ENCODE data around the gene NUMB.
"Not testable (repeated sequence)": the region's sequence is repeated elsewhere in the genome, so short reads cannot be mapped to it uniquely, and the experiment has no call there.

Gene NUMB

DNA sequence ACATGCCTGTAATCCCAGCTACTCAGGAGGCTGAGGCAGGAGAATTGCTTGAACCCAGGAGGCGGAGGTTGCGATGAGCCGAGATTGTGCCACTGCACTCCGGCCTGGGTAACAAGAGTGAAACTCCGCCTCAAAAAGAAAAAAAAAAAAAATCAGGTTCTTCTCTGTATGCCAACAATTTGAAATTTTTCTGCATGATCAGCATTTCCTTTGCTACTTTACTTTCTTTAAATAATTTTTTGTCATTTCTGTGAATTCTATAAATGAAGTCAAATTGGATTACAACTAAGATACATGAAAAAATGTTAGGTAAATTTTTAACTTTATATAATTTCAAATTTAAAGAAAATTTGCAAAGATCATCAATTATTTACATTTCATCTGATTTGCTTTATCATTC lies 87.8 kb downstream of the NUMB start:
- Mint-ChIP-seq H3K4me1 (peaks cover 11% of the 10 kb centered on the region), H3K27me3 (no peaks in the 10 kb centered on the region), H3K27ac (no peak overlapping the region), H3K4me3 (no peak overlapping the region), H3K9me3 (no peaks in the 10 kb centered on the region)
- ATAC-seq (no peak), DNase-seq (no peak)

DNA sequence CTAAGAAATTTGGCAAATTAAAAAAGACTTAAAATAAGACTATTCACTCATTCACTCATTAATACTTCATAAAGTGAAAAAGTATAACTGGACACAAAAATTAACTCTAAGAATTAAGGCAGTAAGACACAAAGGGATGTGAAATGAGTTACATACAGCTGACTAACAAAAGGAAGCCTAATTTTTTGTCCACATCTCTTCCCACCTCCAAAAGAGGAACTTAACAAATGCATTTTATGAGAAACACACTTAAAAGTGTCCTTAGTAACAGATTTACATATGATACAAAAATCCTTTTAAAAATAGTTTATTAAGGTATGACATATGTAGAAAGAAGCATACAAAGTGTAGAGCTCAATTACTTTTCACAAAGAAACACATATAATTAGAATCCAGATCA lies 88.9 kb downstream of the NUMB start:
- Mint-ChIP-seq H3K4me3 (no peak overlapping the region), H3K4me1 (peaks cover 11% of the 10 kb centered on the region), H3K27ac (no peak overlapping the region), H3K27me3 (no peaks in the 10 kb centered on the region), H3K9me3 (no peaks in the 10 kb centered on the region)
- no peak for ATAC-seq
- DNase-seq: no peak

DNA sequence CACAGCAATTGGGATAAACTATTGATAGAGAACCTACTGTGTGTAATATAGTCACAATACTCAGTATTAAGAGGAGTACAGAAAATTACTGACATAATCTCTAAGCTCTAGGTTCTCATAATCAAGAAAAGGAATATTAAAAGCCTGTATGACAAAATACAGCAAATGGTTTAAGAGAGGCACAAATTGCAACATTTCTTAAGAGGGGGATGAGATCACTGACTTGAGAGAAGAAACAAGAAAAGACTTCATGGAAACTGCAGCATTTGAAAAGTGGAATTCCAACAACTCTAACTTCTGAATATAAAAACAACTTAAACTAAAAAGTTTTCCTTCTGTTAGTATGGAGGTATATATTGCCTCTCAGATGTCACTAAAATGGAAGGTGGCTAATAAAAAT lies 89.7 kb downstream of the NUMB start:
- H3K27me3 Mint-ChIP-seq: no peaks in the 10 kb centered on the region
- DNase-seq (no peak), ATAC-seq (no peak)
- H3K27ac Mint-ChIP-seq: no peak overlapping the region
- peaks cover 11% of the 10 kb centered on the region for H3K4me1 Mint-ChIP-seq
- no peaks in the 10 kb centered on the region for H3K9me3 Mint-ChIP-seq
- H3K4me3 Mint-ChIP-seq: no peak overlapping the region

DNA sequence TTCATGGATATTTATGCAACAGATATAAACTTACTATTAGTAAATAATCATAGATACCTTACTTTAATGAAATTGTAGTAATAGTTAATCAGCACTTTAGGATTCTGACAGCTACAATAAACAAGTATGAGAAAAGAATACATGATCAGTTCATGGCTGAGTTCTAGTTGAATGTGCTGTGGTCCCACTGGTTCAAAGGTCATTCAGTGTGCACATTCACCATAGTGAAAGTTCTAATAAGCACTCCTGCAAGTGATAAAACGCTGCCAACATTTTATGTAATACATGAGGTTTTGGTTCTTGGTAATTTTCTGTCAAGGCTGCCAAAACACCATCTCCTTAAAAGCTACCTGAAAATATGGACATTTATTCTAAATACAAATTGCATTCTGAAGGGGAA lies 92.6 kb downstream of the NUMB start:
- ATAC-seq: no peak
- Mint-ChIP-seq H3K4me3 (no peak overlapping the region), H3K9me3 (no peaks in the 10 kb centered on the region), H3K27me3 (no peaks in the 10 kb centered on the region), H3K4me1 (no peaks in the 10 kb centered on the region), H3K27ac (no peak overlapping the region)
- DNase-seq: no peak

DNA sequence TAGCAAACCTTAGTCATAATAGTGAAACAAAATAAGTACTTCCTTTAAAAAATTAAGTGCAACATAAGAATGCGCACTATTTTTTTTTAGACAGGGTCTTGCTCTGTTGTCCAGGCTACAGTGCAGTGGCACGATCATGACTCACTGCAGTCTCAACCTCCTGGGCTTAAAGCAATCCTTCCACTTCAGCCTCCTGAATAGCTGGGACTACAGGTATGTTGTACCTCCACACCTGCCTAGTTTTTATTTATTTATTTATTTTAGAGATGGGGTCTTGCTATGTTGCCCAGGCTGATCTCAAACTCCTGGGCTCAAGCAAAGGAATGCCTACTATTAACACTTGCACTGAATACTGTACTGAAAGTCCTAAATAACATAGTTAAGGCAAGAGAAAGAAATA lies 93.8 kb downstream of the NUMB start:
- Mint-ChIP-seq H3K27ac (no peak overlapping the region), H3K9me3 (no peaks in the 10 kb centered on the region), H3K4me3 (no peak overlapping the region), H3K4me1 (no peaks in the 10 kb centered on the region), H3K27me3 (no peaks in the 10 kb centered on the region)
- ATAC-seq (no peak), DNase-seq (no peak)

DNA sequence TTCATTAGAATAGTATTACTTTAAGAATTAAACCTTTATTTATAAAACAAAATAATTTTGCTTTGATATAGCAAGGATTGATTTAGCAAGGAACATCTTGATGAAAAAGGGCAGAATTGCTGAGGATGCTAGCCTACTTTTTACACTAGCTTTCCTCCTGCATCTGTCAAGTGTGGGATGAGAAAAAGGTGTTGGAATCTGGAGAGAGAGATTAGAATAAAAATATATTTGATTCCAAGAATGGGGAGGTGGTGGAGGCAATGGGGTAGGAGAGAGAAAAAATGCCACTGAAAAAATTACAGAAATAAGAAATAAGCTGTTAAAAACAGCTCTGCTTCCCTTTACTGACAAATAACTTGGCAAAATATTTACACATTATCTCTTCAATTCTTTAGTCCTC lies 98.9 kb downstream of the NUMB start:
- Mint-ChIP-seq H3K4me1 (no peaks in the 10 kb centered on the region), H3K27me3 (no peaks in the 10 kb centered on the region), H3K9me3 (no peaks in the 10 kb centered on the region), H3K27ac (no peak overlapping the region), H3K4me3 (no peak overlapping the region)
- no peak for DNase-seq
- ATAC-seq: no peak

DNA sequence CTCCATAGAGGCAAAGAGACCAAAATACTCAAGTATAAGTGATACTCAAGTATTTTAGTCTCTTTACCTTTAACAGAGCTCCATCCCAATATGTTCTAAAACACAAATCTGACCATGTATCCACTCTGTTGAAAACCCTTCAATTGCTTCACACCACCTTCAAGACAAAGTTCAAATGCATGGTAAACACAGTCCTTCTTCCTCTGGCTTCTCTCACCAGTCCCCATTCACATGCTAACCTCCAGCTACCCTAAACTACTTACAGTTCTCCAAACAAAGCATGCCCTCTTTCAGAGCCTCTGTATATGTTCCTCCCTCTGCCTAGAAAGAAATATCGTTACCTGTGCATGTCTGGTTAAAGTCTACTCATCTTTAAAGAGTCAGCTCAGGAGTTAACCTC lies 100.2 kb downstream of the NUMB start:
- Mint-ChIP-seq H3K4me3 (no peak overlapping the region), H3K27me3 (no peaks in the 10 kb centered on the region), H3K4me1 (no peaks in the 10 kb centered on the region), H3K27ac (no peak overlapping the region), H3K9me3 (no peaks in the 10 kb centered on the region)
- ATAC-seq (no peak), DNase-seq (no peak)

DNA sequence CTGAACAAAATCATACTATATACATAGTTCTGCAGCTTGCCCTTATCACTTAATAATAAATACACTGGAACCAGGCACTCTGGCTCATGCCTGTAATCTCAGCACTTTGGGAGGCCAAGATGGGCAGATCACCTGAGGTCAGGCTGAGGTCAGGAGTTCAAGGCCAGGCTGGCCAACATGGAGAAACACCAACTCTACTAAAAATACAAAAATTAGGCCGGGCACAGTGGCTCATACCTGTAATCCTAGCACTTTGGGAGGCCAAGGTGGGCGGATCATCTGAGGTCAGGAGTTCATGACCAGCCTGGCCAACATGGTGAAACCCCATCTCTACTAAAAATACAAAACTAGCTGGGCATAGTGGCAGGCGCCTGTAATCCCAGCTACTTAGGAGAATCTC lies 109.3 kb downstream of the NUMB start:
- H3K9me3 Mint-ChIP-seq, H3K27ac Mint-ChIP-seq, H3K4me1 Mint-ChIP-seq, H3K4me3 Mint-ChIP-seq, DNase-seq, H3K27me3 Mint-ChIP-seq, ATAC-seq: not testable (repeated sequence)

DNA sequence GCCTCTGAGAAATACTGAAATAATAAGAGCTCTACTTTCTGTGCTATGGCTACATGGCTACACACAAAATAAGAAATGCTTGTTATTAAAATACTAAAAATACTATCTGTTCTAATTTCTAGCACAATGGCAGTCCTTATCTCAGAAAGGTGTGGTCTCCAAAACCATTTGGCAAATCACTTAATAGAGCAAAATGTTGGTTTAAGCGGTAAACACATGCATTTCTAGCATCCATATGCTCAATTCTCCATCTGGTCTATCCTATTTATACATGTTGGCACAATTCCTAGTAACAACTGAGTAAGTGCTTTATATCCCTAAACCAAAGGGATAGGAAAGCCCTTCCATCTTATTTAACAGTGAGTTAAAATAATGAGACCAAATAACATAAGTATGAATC lies 114.0 kb downstream of the NUMB start:
- no peak for ATAC-seq
- H3K4me3 Mint-ChIP-seq: no peak overlapping the region

DNA sequence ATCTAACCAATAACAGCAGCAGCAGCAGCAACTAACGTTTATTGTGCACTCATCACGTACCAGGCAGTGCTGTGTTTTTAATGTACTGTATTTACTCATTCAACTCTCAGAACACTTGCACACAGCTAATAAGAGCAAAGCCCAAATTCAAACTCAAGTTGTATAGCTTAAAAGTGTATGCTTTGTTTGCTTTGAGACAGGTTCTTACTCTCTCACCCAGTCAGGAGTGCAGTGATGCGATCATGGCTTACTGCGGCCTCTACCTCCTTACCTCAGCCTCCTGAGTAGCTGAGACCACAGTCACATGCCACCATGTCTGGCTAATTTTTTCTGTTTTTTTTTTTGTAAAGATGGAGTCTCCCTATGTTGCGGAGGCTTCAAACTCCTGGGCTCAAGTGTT lies 115.7 kb downstream of the NUMB start:
- no peak for ATAC-seq
- Mint-ChIP-seq H3K27ac (no peak overlapping the region), H3K4me1 (peaks cover 10% of the 10 kb centered on the region), H3K9me3 (no peaks in the 10 kb centered on the region), H3K4me3 (no peak overlapping the region), H3K27me3 (no peaks in the 10 kb centered on the region)
- DNase-seq: no peak

More for the DNA sequence above, 114.0 kb downstream of the NUMB start:
- H3K9me3 Mint-ChIP-seq: no peaks in the 10 kb centered on the region
- H3K4me1 Mint-ChIP-seq: peaks cover 7% of the 10 kb centered on the region
- H3K27ac Mint-ChIP-seq: no peak overlapping the region
- H3K27me3 Mint-ChIP-seq: no peaks in the 10 kb centered on the region
- no peak for DNase-seq

DNA sequence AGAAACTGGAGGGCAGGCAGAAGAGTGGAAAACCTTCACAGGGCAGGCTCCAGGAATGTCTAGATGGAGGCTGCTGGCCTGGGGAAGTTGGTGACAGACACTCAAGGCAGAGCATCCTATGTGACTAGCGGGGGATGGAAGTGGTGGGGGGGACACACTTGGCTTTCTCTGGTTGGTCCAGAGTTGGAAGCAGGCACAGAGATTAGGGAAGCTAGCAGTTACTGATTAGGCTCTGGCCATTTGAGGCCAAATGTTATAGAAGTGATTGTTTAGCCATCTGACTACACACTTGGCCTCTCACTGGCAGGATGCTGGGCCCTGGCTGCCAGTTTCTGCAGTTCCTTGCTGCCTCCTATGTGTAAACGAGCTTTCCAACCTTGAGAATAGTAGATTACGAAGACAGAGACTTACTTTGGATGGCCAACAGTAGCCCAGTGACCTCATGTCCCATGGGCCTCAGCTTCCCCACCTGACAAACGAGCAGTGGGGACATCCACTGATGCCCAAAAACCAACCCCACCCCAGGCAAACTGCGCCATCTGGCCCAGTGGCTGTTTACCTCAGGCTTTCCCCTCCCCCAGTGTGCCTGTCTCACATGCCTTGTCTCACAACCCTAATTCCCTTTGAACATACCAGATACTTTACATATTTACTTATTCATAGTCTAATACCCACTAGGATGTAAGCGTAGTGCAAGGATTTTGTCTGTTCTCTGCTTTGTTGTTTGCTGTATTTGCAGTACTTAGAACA lies 118.3 kb downstream of the NUMB start:
- Mint-ChIP-seq H3K27me3 (no peaks in the 10 kb centered on the region), H3K27ac (no peak overlapping the region), H3K4me1 (peaks cover 5% of the 10 kb centered on the region), H3K4me3 (no peak overlapping the region), H3K9me3 (no peaks in the 10 kb centered on the region)
- no peak for ATAC-seq
- DNase-seq: no peak

DNA sequence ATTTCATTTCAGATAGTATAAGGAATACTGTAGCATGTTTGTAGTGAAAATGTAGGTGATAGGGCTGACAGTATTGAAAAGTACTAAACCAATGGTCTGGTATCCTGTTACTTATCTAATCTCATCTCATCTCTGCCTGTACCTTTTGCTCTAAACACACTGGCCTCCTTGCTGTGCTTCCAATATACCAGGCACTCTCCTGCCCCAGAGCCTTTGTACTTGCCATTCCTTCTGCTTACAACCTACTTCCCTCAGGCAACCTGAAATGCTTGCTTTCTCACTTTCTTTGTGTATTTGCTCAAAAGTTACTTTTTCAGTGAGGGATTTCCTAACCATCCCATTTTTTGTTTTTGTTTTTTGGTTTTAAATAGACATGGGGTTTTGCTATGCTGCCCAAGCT lies 119.1 kb downstream of the NUMB start:
- Mint-ChIP-seq H3K4me1 (peaks cover 5% of the 10 kb centered on the region), H3K27me3 (no peaks in the 10 kb centered on the region), H3K9me3 (no peaks in the 10 kb centered on the region), H3K4me3 (no peak overlapping the region), H3K27ac (no peak overlapping the region)
- no peak for ATAC-seq
- no peak for DNase-seq

DNA sequence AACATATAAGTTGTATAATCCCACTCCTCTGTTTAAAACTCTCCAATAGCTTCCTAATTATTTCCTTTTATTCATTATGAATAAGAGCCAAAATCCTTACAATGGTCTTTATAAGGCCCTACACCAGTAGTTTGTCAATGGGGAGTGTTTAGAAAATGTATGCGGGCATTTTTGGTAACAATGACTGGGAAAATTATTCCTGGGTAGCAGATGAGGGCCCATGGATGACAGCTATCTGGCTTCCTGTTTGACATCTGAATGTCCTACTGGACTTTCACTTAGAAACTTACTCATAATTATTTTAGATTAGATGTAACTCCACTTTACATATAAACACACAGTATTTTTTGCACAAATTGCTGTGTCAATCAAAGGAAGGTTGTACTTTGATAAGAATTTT lies 119.8 kb downstream of the NUMB start:
- no peak overlapping the region for H3K27ac Mint-ChIP-seq
- H3K9me3 Mint-ChIP-seq: no peaks in the 10 kb centered on the region
- DNase-seq (no peak), ATAC-seq (no peak)
- no peaks in the 10 kb centered on the region for H3K27me3 Mint-ChIP-seq
- H3K4me1 Mint-ChIP-seq: peaks cover 5% of the 10 kb centered on the region
- no peak overlapping the region for H3K4me3 Mint-ChIP-seq

DNA sequence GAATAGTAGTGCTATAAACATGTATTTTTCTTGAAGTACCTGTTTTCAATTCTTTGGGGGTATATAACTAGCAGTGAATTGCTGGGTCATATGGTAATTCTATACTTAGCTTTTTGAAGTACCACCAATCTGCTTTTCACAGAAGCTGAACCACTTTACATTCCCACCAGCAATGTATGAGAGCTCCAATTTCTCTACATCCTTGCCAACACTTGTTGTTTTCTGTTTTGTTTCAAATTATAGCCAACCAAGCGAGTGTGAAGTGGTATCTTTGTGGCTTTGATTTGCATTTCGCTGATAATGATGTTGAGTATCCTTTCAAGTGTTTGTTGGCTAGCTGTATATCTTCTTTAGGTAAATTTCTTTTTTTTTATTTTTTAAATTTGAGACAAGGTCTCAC lies 125.3 kb downstream of the NUMB start:
- Mint-ChIP-seq H3K27me3 (no peaks in the 10 kb centered on the region), H3K4me3 (no peak overlapping the region), H3K27ac (no peak overlapping the region), H3K9me3 (no peaks in the 10 kb centered on the region), H3K4me1 (no peaks in the 10 kb centered on the region)
- no peak for ATAC-seq
- no peak for DNase-seq

DNA sequence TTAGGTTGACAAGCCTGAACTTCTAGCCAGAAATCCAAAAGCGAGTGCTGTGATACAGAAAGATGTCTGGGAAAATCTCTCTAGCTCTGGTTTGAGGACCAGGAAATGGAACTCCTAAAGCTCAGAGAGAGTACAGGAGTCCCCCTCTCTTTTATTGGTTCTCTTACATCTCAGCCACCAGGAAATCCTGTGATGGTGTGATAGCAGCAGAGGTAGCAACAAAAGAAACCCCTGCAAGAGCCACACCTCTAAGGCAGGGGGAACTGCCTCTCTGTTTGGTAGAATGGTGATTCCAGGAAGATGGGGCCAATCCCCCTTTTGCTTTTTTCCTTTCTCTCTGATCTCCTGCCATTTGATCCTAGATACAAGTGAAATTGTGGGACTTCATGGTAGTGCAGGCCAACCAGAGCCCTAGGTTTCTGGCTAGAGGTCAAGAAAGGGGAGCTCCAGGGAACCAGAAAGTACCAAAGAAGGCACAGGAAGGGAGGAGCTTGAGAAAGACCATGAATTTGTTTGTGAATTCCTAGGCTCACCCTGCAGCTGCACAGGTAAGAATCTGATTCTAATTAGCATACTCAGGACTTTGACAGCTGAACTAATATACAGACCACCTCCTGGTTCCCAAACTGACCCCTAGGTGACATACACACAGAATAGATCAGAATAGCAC lies 132.6 kb downstream of the NUMB start:
- H3K4me1 Mint-ChIP-seq: peaks cover 42% of the 10 kb centered on the region
- H3K4me3 Mint-ChIP-seq: peak overlapping the region; percentile 19 to 25
- no peaks in the 10 kb centered on the region for H3K27me3 Mint-ChIP-seq
- H3K27ac Mint-ChIP-seq: peak overlapping the region in 1 of 2 donors; percentile 75
- DNase-seq: no peak
- no peak for ATAC-seq
- no peaks in the 10 kb centered on the region for H3K9me3 Mint-ChIP-seq

DNA sequence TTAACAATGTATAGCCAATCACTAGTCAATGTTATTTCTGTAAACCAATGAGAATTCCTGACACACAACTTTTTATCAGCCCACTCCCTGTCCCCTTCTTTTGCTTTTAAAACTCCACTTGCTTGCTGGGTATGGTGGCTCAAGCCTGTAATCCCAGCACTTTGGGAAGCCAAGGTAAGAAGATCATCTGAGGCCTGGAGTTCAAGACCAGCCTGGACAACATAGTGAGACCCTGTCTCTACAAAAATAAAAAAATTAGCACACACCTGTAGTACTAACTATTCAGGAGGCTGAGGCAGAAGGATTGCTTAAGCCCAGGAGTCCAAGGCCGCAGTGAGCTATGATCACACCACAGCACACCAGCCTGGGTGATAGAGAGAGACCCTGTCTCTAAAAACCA lies 133.3 kb downstream of the NUMB start:
- no peaks in the 10 kb centered on the region for H3K9me3 Mint-ChIP-seq
- ATAC-seq: no peak
- DNase-seq: no peak
- H3K4me3 Mint-ChIP-seq: peak overlapping the region; percentile 19 to 25
- no peaks in the 10 kb centered on the region for H3K27me3 Mint-ChIP-seq
- H3K4me1 Mint-ChIP-seq: peaks cover 42% of the 10 kb centered on the region
- no peak overlapping the region for H3K27ac Mint-ChIP-seq

DNA sequence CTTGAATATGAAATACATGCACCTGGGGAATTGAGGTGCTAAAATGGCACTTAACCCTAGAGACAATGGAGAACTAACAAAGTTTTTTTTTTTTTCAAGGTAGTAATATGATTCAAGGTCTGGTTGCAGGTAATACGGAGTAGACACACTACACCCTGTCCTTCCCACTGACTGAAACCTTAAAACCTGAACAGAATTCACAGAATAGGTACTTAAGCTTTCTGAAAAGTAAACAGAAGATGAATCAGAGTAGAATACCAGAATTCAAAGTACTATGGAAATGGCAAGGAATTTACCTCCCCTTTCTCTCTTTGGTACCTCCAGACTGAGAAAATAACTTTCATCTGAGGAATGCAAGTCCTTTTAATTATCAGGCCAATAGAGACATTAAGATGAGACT lies 133.8 kb downstream of the NUMB start:
- H3K4me3 Mint-ChIP-seq: no peak overlapping the region
- peaks cover 42% of the 10 kb centered on the region for H3K4me1 Mint-ChIP-seq
- DNase-seq (no peak), ATAC-seq (no peak)
- H3K27ac Mint-ChIP-seq: no peak overlapping the region
- no peaks in the 10 kb centered on the region for H3K9me3 Mint-ChIP-seq
- no peaks in the 10 kb centered on the region for H3K27me3 Mint-ChIP-seq

Data from stimulated activated naive CD8-positive, alpha-beta T cell treated with anti-CD3 and anti-CD28 coated beads, Interleukin-15, amount 100 ng/mL, for 72 hours (primary cell).